ENCODE data around the gene NUP43. TPM values are rescaled to one million over a fixed set of nuclear protein-coding genes. Genes with fewer than 3 reads are reported as not detected.
A peak's percentile ranks its signal among the peaks of the same experiment; 100 is the strongest.
"Not testable (repeated sequence)": the region's sequence is repeated elsewhere in the genome, so short reads cannot be mapped to it uniquely, and the experiment has no call there.

Gene NUP43
- total RNA-seq, 1 donor from 2014 or later, result 54.4 TPM

- no peak overlapping the region for H3K4me3 Mint-ChIP-seq (ENCODE audit: unreplicated experiment)
- no peaks in the 10 kb centered on the region for H3K27me3 Mint-ChIP-seq (ENCODE audit: unreplicated experiment)
- H3K9me3 Mint-ChIP-seq (ENCODE audit: unreplicated experiment), result no peaks in the 10 kb centered on the region
- peaks cover 6% of the 10 kb centered on the region for H3K4me1 Mint-ChIP-seq (ENCODE audit: unreplicated experiment)
- H3K36me3 Mint-ChIP-seq (ENCODE audit: low read depth, unreplicated experiment), result no peaks in the 10 kb centered on the region
- no peak overlapping the region for H3K27ac Mint-ChIP-seq (ENCODE audit: unreplicated experiment)
- no peak for TF ChIP-seq CTCF (IDR thresholded peaks at IDR 0.05; ENCODE audit: unreplicated experiment)
- DNase-seq (ENCODE audit: low spot score), result no peak
Measured at GRCh38 chr6:149752600-149753373, 6.5 kb upstream of the NUP43 start.

GRCh38 chr6:149751920-149752319 is 5.6 kb upstream of the NUP43 start:
- not testable (repeated sequence) for H3K27ac Mint-ChIP-seq (ENCODE audit: unreplicated experiment); DNase-seq (ENCODE audit: low spot score); H3K36me3 Mint-ChIP-seq (ENCODE audit: low read depth, unreplicated experiment); H3K4me3 Mint-ChIP-seq (ENCODE audit: unreplicated experiment); H3K27me3 Mint-ChIP-seq (ENCODE audit: unreplicated experiment); H3K4me1 Mint-ChIP-seq (ENCODE audit: unreplicated experiment); H3K9me3 Mint-ChIP-seq (ENCODE audit: unreplicated experiment)

GRCh38 chr6:149751239-149751638 is 4.9 kb upstream of the NUP43 start:
- H3K4me3 Mint-ChIP-seq (ENCODE audit: unreplicated experiment), result no peak overlapping the region
- DNase-seq (ENCODE audit: low spot score), result no peak
- peaks cover 15% of the 10 kb centered on the region for H3K4me1 Mint-ChIP-seq (ENCODE audit: unreplicated experiment)
- no peaks in the 10 kb centered on the region for H3K27me3 Mint-ChIP-seq (ENCODE audit: unreplicated experiment)
- no peak overlapping the region for H3K27ac Mint-ChIP-seq (ENCODE audit: unreplicated experiment)
- no peaks in the 10 kb centered on the region for H3K9me3 Mint-ChIP-seq (ENCODE audit: unreplicated experiment)
- TF ChIP-seq CTCF (IDR thresholded peaks at IDR 0.05; ENCODE audit: unreplicated experiment), result no peak
- no peaks in the 10 kb centered on the region for H3K36me3 Mint-ChIP-seq (ENCODE audit: low read depth, unreplicated experiment)

GRCh38 chr6:149750136-149750609 is 3.8 kb upstream of the NUP43 start:
- no peaks in the 10 kb centered on the region for H3K9me3 Mint-ChIP-seq (ENCODE audit: unreplicated experiment)
- peaks cover 24% of the 10 kb centered on the region for H3K4me1 Mint-ChIP-seq (ENCODE audit: unreplicated experiment)
- no peak for TF ChIP-seq CTCF (IDR thresholded peaks at IDR 0.05; ENCODE audit: unreplicated experiment)
- H3K27ac Mint-ChIP-seq (ENCODE audit: unreplicated experiment), result no peak overlapping the region
- peaks cover 2% of the 10 kb centered on the region for H3K27me3 Mint-ChIP-seq (ENCODE audit: unreplicated experiment)
- H3K4me3 Mint-ChIP-seq (ENCODE audit: unreplicated experiment), result peak overlapping the region; percentile 90
- no peaks in the 10 kb centered on the region for H3K36me3 Mint-ChIP-seq (ENCODE audit: low read depth, unreplicated experiment)
- DNase-seq (ENCODE audit: low spot score), result peak; percentile 53

- DNase-seq (ENCODE audit: low spot score), result peak; percentile 91
- Mint-ChIP-seq H3K27me3 (ENCODE audit: unreplicated experiment) (peaks cover 2% of the 10 kb centered on the region), H3K36me3 (ENCODE audit: low read depth, unreplicated experiment) (no peaks in the 10 kb centered on the region), H3K4me1 (ENCODE audit: unreplicated experiment) (peaks cover 24% of the 10 kb centered on the region), H3K4me3 (ENCODE audit: unreplicated experiment) (peak within 1 kb of the TSS; percentile 90), H3K27ac (ENCODE audit: unreplicated experiment) (peak within 1 kb of the TSS; percentile 61), H3K9me3 (ENCODE audit: unreplicated experiment) (no peaks in the 10 kb centered on the region)
- TF ChIP-seq CTCF (IDR thresholded peaks at IDR 0.05; ENCODE audit: unreplicated experiment), result no peak
Measured at GRCh38 chr6:149749594-149750135, 3.3 kb upstream of the NUP43 start, which contains the start of gene PCMT1. Gene PCMT1 (plus strand): TSS chr6:149749741. CDS start chr6:149749902, 161 bp downstream.

GRCh38 chr6:149749082-149749593 is 2.8 kb upstream of the NUP43 start:
- peaks cover 24% of the 10 kb centered on the region for H3K4me1 Mint-ChIP-seq (ENCODE audit: unreplicated experiment)
- not testable (repeated sequence) for DNase-seq (ENCODE audit: low spot score); H3K9me3 Mint-ChIP-seq (ENCODE audit: unreplicated experiment); H3K36me3 Mint-ChIP-seq (ENCODE audit: low read depth, unreplicated experiment); H3K27me3 Mint-ChIP-seq (ENCODE audit: unreplicated experiment)
- peak overlapping the region; percentile 52 for H3K27ac Mint-ChIP-seq (ENCODE audit: unreplicated experiment)
- H3K4me3 Mint-ChIP-seq (ENCODE audit: unreplicated experiment), result peak overlapping the region; percentile 86

- not testable (repeated sequence) for DNase-seq (ENCODE audit: low spot score); H3K9me3 Mint-ChIP-seq (ENCODE audit: unreplicated experiment); H3K27me3 Mint-ChIP-seq (ENCODE audit: unreplicated experiment); H3K36me3 Mint-ChIP-seq (ENCODE audit: low read depth, unreplicated experiment)
- Mint-ChIP-seq H3K4me3 (ENCODE audit: unreplicated experiment) (peak overlapping the region; percentile 99), H3K27ac (ENCODE audit: unreplicated experiment) (peak overlapping the region; percentile 54), H3K4me1 (ENCODE audit: unreplicated experiment) (peaks cover 18% of the 10 kb centered on the region)
Measured at GRCh38 chr6:149745252-149745651, 1.1 kb downstream of the NUP43 start.

All from endothelial cell (in vitro differentiated cells).